ENCODE measurements around the gene TBC1D14. TPM values are rescaled to one million over a fixed set of nuclear protein-coding genes. Genes with fewer than 3 reads are reported as not detected.

TBC1D14 gene
- total RNA-seq, 1 experiment from 2014 or later = 44.3 TPM

GRCh38 chr4:6907658-6908191 is 1.9 kb upstream of the TBC1D14 start:
- intact Hi-C loops (cut with micrococcal nuclease; ENCODE audit: unreplicated experiment) = loop anchor here (10.0 kb wide), 1 partner anchor 167 kb away; no protein-coding TSS in a partner anchor
- H3K36me3 ChIP-seq (ENCODE audit: insufficient read depth, low read length, poor library complexity, severe bottlenecking) = no peaks in the 10 kb centered on the region
- no TSS peak for BruUV-seq (replicated peaks)
- no peaks in the 10 kb centered on the region for H3K9me3 ChIP-seq (ENCODE audit: low read depth, low read length, poor library complexity, severe bottlenecking)
- ChIA-PET POLR2A (ENCODE audit: low non-redundant PET) (no interaction called here), CTCF (no interaction called here)
- H3K4me3 ChIP-seq (ENCODE audit: low read depth, low read length, poor library complexity, severe bottlenecking) = no peak overlapping the region
- TF ChIP-seq CTCF (conservative IDR thresholded peaks at IDR 0.05; ENCODE audit: low read depth, low read length) (peak; percentile 44), EZH2 (IDR thresholded peaks at IDR 0.05; ENCODE audit: borderline replicate concordance, low read depth, low read length, poor library complexity, severe bottlenecking) (no peak)
- no peaks in the 10 kb centered on the region for H3K27me3 ChIP-seq (replicated peaks; ENCODE audit: insufficient read depth, low read depth, low read length, poor library complexity)
- no peak for DNase-seq (ENCODE audit: low spot score)
- no peak overlapping the region for H3K27ac ChIP-seq (ENCODE audit: low read depth, low read length, poor library complexity, severe bottlenecking)
- peaks cover 9% of the 10 kb centered on the region for H3K4me1 ChIP-seq (ENCODE audit: insufficient read depth, low read length, poor library complexity, severe bottlenecking)

DNA sequence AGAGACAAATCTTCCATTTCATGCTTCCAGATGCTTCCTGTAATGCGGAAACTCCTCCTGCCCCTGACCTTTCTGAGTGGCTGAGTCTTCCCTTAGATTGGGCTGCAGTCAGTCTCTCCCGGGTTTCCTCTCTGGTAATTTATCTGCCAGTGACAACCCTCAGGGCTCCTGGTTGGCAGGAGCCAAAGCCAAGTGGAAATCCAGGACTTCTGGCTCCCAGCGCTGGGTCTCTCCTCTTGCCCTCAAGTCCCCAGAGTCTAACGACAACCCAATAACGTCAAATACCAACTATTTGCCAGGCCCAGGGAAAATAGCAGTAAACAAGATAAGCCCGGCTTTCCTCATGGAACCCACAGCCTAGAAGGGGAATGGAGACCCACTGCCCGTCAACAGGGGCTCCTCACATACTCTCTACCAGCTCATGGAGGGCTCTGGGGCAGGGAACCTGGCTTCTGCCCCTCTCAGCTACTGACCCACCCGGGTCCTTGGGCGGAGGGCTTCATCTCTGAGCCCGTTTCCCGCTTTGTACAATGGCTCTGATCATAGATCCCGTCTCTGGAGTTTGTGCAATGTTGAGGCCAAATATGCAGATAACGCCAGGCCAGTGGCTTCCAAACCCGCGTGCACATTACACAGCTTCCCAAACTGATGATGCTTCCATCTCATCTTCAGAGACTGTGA is 1.1 kb upstream of the TBC1D14 start:
- intact Hi-C loops (cut with micrococcal nuclease; ENCODE audit: unreplicated experiment) = loop anchor here (10.0 kb wide), 1 partner anchor 166 kb away; no protein-coding TSS in a partner anchor
- ChIA-PET CTCF (interaction anchor here (1.2 kb wide), 1 partner anchor 23 kb away, joined by 5 read pairs; no protein-coding TSS in a partner anchor), POLR2A (ENCODE audit: low non-redundant PET) (interaction anchor here (0.6 kb wide), 2 partner anchors 25 to 268 kb away, joined by 3 to 5 read pairs; partner anchors contain the start of gene MRFAP1)
- peak overlapping the region; percentile 89 for H3K4me3 ChIP-seq (ENCODE audit: low read depth, low read length, poor library complexity, severe bottlenecking)
- peaks cover 9% of the 10 kb centered on the region for H3K4me1 ChIP-seq (ENCODE audit: insufficient read depth, low read length, poor library complexity, severe bottlenecking)
- no peaks in the 10 kb centered on the region for H3K27me3 ChIP-seq (replicated peaks; ENCODE audit: insufficient read depth, low read depth, low read length, poor library complexity)
- BruUV-seq (replicated peaks) = no TSS peak
- H3K36me3 ChIP-seq (ENCODE audit: insufficient read depth, low read length, poor library complexity, severe bottlenecking) = no peaks in the 10 kb centered on the region
- no peak for DNase-seq (ENCODE audit: low spot score)
- no peaks in the 10 kb centered on the region for H3K9me3 ChIP-seq (ENCODE audit: low read depth, low read length, poor library complexity, severe bottlenecking)
- TF ChIP-seq EZH2 (IDR thresholded peaks at IDR 0.05; ENCODE audit: borderline replicate concordance, low read depth, low read length, poor library complexity, severe bottlenecking) (no peak), CTCF (conservative IDR thresholded peaks at IDR 0.05; ENCODE audit: low read depth, low read length) (no peak)
- H3K27ac ChIP-seq (ENCODE audit: low read depth, low read length, poor library complexity, severe bottlenecking) = peak overlapping the region; percentile 99

DNA sequence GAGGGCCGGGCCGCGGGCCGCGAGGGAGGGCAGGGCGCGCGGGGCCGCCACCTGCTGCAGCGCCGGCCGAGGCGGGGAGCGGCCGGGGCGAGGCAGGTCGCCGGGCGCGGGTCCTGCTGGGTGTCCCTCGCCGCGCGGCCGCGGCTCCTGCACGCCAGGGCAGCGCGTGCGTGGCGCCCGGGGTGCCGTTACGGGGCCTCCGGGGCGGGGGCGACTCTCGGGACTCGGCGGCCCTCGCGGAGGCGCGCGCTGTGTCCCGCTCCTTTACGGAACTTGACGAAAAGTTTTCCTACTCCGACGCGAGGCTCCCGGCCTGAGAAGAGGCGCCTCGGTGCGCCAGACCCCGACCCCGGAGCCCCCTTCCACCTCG is 329 bp downstream of the TBC1D14 start:
- intact Hi-C loops (cut with micrococcal nuclease; ENCODE audit: unreplicated experiment) = loop anchor here (1.0 to 10.0 kb wide), 2 partner anchors 77 to 165 kb away; no protein-coding TSS in a partner anchor
- ChIA-PET POLR2A (ENCODE audit: low non-redundant PET) (no interaction called here), CTCF (interaction anchor here (1.2 kb wide), 1 partner anchor 24 kb away, joined by 5 read pairs; no protein-coding TSS in a partner anchor)
- H3K4me3 ChIP-seq (ENCODE audit: low read depth, low read length, poor library complexity, severe bottlenecking) = peak overlapping the region; percentile 89
- H3K27me3 ChIP-seq (replicated peaks; ENCODE audit: insufficient read depth, low read depth, low read length, poor library complexity) = no peaks in the 10 kb centered on the region
- TF ChIP-seq CTCF (conservative IDR thresholded peaks at IDR 0.05; ENCODE audit: low read depth, low read length) (no peak), EZH2 (IDR thresholded peaks at IDR 0.05; ENCODE audit: borderline replicate concordance, low read depth, low read length, poor library complexity, severe bottlenecking) (no peak)
- peak; percentile 55 for DNase-seq (ENCODE audit: low spot score)
- peak overlapping the region; percentile 40 for H3K27ac ChIP-seq (ENCODE audit: low read depth, low read length, poor library complexity, severe bottlenecking)
- peaks cover 9% of the 10 kb centered on the region for H3K4me1 ChIP-seq (ENCODE audit: insufficient read depth, low read length, poor library complexity, severe bottlenecking)
- no peaks in the 10 kb centered on the region for H3K9me3 ChIP-seq (ENCODE audit: low read depth, low read length, poor library complexity, severe bottlenecking)
- H3K36me3 ChIP-seq (ENCODE audit: insufficient read depth, low read length, poor library complexity, severe bottlenecking) = no peaks in the 10 kb centered on the region
- BruUV-seq (replicated peaks) = no TSS peak
